Measurements from ENCODE around the gene KIRREL2. TPM values are rescaled to one million over a fixed set of nuclear protein-coding genes. Genes with fewer than 3 reads are reported as not detected.

Gene KIRREL2
- total RNA-seq, 4 donors from 2014 or later = 1.7 TPM; not detected in 3

- peaks cover 0 to 24% (median 0%) of the 10 kb centered on the region in 3 donors for H3K36me3 ChIP-seq
- H3K27me3 ChIP-seq = no peaks in the 10 kb centered on the region
- peak overlapping the region; percentile 66 to 94 (median 88) for H3K4me3 ChIP-seq
- TF ChIP-seq CTCF (IDR thresholded peaks at IDR 0.05) = no peak
- peak in 1 of 2 donors; percentile 54 for TF ChIP-seq POLR2A (IDR thresholded peaks at IDR 0.05)
- H3K9me3 ChIP-seq = no peaks in the 10 kb centered on the region
- peak; percentile 89 to 96 (median 90) for DNase-seq
- peaks cover 0 to 31% (median 15%) of the 10 kb centered on the region in 4 donors for H3K4me1 ChIP-seq
- H3K27ac ChIP-seq = peak overlapping the region; percentile 92 to 96 (median 94)
Measured at GRCh38 chr19:35899547-35900214, 43.0 kb downstream of the KIRREL2 start.

- H3K36me3 ChIP-seq = peaks cover 0 to 9% (median 0%) of the 10 kb centered on the region in 3 donors
- DNase-seq = no peak
- no peaks in the 10 kb centered on the region for H3K9me3 ChIP-seq
- peak overlapping the region; percentile 67 to 96 (median 94) for H3K27ac ChIP-seq
- peak overlapping the region in 3 of 4 donors; percentile 66 to 91 (median 85) for H3K4me3 ChIP-seq
- H3K27me3 ChIP-seq = no peaks in the 10 kb centered on the region
- TF ChIP-seq POLR2A (IDR thresholded peaks at IDR 0.05) (no peak), CTCF (IDR thresholded peaks at IDR 0.05) (no peak)
- H3K4me1 ChIP-seq = peaks cover 0 to 31% (median 16%) of the 10 kb centered on the region in 4 donors
Measured at GRCh38 chr19:35901055-35901644, 44.4 kb downstream of the KIRREL2 start.

GRCh38 chr19:35901854-35902661 lies 45.3 kb downstream of the KIRREL2 start, which contains the start of gene HCST:
Gene HCST (plus strand): TSS chr19:35902529. CDS start chr19:35902594, 65 bp downstream.
- Histone ChIP-seq H3K36me3 (peaks cover 0 to under 1% (median 0%) of the 10 kb centered on the region in 3 donors), H3K4me1 (peaks cover 0 to 31% (median 18%) of the 10 kb centered on the region in 4 donors), H3K4me3 (peak within 1 kb of the TSS; percentile 27 to 46 (median 39)), H3K27ac (peak within 1 kb of the TSS; percentile 81 to 96 (median 94)), H3K27me3 (no peaks in the 10 kb centered on the region), H3K9me3 (no peaks in the 10 kb centered on the region)
- peak in 2 of 3 donors; percentile 71 to 76 for DNase-seq
- TF ChIP-seq CTCF (IDR thresholded peaks at IDR 0.05) = no peak
- TF ChIP-seq POLR2A (IDR thresholded peaks at IDR 0.05) = peak; percentile 14 to 15

- H3K4me3 ChIP-seq = peak overlapping the region; percentile 27 to 45 (median 38)
- TF ChIP-seq CTCF (IDR thresholded peaks at IDR 0.05) (no peak), POLR2A (IDR thresholded peaks at IDR 0.05) (no peak)
- DNase-seq = no peak
- H3K9me3 ChIP-seq = no peaks in the 10 kb centered on the region
- H3K27me3 ChIP-seq = no peaks in the 10 kb centered on the region
- H3K4me1 ChIP-seq = peaks cover 0 to 31% (median 15%) of the 10 kb centered on the region in 4 donors
- H3K27ac ChIP-seq = peak overlapping the region; percentile 81 to 96 (median 94)
- no peaks in the 10 kb centered on the region for H3K36me3 ChIP-seq
Measured at GRCh38 chr19:35902870-35903475, 46.3 kb downstream of the KIRREL2 start.

Measured in Peyer's patch (tissue), 4 donors.